Activated CD8-positive, alpha-beta memory T cell treated with anti-CD3 and anti-CD28 coated beads, Interleukin-2, amount 50 U/mL, for 1 hour (primary cell): ENCODE results near the gene DDI2.
"Not testable (repeated sequence)": the region's sequence is repeated elsewhere in the genome, so short reads cannot be mapped to it uniquely, and the experiment has no call there.

Source experiments
- DNase-seq: peaks from one replicate; pipeline ENCODE4 v3.0.0-alpha.2; 2020; ENCODE audit errors: extremely low read depth

DDI2 gene

DNA sequence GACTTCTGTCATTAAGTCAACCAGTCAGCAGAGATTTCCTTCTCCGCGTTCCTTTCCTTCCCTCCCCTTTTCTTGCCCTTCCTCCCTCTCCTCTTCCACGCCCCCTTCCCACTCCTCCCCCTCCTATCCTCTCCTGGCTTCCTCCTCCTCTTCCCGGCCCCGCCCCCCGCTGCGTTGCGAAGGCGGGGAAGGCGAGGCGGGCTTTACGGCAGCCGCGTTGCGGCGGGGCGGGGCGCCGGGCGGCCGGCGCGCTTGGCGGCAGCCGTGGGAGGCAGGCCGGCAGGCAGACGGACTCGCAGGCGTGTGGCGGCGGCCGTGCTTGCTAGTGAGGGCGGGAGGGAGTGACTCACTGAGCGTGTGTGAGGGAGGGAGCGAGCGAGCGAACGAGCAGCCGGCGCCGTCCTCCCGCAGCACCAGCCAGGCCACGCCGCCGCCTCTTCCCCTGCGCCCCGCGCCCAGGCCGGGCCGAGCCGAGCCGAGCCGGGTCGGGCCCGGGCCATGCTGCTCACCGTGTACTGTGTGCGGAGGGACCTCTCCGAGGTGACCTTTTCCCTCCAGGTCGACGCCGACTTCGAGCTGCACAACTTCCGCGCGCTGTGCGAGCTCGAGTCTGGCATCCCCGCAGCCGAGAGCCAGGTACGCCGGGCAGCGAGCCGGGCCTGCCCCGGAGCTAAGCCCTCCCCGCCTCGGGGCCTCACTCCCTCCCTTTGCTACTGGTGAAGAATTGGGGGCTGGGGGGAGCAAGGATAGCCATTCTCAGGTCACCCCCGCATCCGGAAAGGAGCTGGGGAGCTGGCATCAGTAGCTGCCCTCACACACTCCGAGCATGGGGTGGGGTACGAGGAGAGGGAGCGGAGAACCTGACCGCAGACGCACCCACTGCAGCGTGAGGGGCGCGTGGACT, at the start of gene DDI2:
Gene DDI2, plus strand, starts transcription at position 286 of the 904 bp plus-strand sequence. Its CDS starts 213 bp downstream, at position 499.
- DNase-seq: peak; percentile 81

DNA sequence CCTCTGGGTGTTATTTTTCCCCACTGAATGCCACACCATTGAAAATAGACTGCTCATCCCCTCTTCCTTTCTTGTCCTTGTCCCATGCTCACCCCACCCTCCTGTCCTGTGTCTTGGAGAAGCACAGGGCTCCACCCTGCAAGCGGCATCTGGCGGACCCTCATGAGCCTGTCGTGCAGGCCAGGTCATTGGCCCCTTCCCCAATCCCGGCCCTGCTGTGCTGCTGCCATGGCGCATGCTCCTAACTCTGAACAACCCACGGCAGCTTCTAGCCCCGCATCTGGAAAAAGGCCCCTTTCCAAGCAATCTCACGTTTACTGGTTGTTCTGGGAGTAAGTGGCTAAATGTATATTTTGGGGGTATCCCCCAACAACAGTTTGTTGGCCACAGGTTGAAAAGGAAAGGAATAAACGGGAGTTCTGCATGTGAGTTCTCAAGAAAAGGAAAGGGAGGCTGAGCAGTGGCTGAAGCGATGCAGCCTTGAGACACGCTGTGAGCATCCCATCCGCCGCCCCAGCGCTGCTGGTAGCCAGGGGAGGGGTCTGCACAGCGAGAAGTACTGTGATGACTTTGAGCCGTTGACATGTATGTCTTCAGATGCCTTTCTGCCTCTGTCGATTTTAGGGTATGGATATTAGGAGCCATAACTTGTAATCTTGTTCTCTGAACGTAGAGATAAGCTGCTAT, 48.7 kb upstream of the DDI2 start:
- no peak for DNase-seq

DNA sequence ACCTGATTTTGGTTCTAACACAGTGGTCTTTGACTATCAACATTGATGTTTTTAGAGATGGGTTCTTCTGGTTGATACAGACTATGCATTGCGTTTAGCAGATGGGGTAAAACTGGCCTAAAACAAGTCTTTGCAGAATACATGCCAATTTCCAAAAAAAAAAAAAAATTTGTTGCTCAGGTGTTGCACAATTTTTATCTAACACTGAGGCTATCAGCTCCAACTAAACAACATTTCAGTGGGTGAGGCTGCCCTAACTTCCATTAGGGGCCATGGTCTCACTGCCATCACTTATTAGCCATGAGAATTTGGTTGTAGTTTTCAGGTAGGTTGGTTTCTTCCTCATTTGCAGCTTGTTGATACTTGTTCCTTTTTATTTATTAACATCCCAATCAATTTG, 46.4 kb upstream of the DDI2 start:
- no peak for DNase-seq

DNA sequence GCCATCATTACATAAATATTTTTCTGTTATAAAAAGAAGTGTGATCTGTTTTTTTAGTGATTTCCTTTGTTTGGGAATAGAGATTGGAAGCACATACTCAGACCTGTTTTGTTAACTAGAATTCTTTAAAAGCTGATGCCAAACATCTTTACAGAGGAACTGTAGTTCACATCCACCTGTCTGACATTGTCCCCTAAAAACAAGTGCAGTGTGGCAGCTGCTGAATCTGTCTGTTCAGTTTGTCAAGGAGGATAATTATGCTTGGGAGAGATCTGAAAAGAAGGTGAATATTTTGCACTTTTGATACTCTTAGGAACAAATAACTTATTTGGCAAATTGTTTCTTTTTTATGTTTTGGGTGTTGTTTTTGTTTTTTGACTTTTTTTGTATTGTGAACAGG, 46.0 kb upstream of the DDI2 start:
- no peak for DNase-seq

DNA sequence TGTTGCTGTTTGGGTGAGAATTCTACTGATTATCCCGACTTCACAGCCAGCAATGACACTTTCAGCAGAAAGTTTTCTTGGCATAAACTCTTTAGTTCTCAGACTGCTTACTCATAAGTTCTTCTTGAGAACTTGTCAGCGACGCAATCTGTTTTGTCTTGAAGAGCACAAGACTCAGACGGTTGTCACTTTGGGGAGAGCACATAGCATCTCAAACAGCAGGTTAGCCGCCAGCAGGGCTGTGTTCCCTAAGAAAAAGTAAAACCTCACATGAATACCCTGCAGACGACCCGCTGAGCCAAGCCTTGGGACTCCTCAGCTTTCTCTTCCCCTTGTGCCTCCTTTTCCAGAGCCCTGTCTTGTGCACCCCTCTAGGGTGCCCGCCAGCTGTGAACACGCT, 43.8 kb upstream of the DDI2 start:
- DNase-seq: no peak

DNA sequence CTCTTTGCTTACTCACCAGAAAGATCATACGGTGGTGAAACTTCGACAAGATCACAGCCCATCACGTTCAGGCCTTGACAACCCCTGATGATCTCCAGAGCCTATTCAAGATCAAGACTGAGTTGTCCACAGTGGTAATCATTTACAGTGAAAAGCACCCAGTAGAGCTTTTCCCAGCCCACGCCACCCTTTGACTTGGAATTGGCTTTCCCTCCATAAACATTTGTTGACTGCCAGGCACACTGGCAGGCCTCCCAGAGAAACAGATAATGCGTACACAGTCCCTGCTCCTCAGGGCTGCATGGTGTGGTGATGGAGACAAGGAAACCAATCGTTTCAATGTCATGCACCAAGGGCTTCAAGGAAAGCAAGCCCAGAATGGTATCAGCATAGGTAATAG, 42.5 kb upstream of the DDI2 start:
- no peak for DNase-seq

DNA sequence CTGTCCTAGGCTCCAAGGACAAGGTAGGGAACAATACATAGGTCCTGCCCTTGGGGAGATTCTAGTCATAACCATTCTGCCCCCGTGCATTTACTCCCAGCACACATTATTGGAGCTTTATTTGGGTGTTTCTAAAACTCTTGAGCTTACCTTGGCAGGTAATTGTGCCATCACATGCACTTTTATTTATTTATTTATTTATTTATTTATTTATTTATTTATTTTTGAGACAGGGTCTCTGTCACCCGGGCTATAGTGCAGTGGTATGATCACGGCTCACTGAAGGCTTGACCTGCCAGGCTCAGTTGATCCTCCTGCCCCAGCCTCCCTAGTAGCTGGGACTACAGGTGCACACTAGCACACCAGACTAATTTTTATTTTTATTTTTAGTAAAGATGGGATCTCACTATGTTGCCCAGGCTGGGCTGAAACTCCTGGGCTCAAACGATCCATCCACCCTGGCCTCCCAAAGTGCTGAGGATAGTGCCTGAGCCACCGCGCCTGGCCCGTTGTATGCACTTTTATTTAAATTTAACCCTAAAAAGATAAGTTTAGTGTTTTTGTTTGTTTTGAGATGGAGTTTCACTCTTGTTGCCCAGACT, 41.6 kb upstream of the DDI2 start:
- no peak for DNase-seq

DNA sequence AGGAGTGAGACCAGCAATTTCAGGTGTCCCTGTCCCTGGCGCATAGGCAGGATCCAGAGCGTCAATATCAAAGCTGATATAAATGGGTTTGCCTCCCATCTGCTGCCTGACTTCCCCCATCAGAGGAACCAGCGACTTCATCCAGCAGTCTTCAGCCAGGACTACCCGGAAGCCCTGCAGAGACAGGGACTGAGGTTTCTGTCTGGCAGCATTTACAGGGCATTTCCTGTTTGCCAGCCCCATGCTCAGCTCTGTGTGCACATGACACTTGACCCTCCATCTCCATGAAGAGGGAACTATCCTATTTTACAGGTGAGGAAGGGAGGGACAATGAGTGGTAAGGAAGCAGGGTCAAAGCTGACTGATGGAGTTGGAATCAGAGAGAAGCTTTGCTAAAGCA, 39.6 kb upstream of the DDI2 start:
- no peak for DNase-seq

DNA sequence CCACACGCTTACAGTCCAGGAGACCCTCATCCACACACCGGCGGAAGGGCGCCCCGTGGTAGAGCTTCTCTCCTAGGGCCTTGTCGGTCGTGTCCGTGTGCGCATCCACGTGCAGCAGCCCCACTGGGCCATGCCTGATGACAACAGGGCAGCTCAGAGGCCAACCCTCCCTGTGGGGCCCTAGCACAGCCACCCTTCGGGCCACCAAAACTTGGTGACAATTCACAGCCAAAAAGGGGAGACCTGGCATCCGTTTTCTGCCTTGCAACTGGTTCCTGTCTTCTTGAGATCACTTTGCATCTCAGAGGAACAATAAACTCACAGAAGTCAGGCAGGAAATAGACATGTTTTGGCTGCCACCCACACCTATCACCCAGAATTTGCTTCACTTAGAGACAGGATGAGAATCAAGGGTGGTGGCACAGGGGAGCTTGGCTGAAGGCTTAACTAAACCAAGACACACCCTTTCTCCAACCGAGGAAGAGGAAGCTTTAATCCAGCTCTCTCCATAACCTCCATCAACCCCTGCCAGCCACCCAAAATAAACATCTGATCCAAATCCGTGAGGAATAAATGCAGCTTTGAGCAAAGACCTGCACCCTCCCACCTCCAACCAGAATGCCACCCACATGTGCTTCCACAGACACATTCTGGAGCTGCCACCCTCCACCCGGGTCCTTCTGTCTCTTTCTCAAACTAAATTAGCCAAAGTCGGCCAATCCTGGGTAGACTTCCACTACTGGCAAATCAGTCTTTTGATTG, 38.2 kb upstream of the DDI2 start:
- no peak for DNase-seq

DNA sequence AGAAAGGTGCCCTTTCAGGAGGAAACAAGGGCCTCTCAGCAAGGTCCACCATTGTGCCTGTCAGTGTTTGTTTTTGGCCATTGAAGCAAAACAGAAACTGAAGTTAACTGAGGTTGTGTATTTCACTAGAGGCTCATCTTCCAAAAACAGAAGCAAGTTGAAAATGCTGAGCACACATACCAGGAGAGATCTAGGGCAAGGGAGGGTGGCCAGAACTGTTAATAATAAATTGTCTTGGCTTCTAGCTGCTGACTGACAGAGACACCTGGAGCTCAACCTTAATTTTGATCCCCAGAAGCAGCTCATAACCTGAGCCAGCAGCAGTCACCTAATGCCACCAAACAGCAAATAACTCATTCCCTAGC, 37.6 kb upstream of the DDI2 start:
- DNase-seq: no peak

DNA sequence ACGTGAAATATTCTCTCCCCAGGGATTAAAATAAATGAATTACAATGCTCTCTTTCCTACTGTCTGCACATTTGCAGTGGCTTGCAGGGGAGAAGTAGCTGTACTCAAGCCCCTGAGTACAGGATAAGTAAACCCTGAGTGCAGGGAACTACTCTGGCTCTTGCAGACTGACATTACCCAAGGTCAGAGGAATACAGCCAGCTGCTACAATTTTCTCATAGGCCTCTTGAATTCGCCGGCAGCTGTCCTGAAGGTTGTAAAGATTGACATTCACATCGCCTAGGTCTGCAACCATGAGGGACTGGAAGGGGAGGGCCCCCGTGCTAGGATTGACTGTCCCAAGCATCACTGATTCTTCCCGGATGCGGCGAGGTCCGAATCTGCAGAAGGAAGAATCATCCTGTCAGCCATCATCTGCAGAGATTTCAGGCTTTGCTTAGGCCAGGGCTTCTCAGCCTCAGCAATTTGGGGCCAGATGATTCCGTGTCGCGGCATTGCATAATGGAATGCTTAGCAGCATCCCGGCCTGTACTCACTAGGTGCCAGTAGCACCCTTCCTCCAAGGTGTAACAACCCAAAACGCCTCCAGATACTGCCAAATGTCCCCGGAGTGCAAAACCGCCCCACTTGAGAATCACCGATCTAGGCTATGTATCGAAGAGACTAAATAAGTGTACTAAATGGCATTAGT, 34.1 kb upstream of the DDI2 start:
- DNase-seq: no peak

DNA sequence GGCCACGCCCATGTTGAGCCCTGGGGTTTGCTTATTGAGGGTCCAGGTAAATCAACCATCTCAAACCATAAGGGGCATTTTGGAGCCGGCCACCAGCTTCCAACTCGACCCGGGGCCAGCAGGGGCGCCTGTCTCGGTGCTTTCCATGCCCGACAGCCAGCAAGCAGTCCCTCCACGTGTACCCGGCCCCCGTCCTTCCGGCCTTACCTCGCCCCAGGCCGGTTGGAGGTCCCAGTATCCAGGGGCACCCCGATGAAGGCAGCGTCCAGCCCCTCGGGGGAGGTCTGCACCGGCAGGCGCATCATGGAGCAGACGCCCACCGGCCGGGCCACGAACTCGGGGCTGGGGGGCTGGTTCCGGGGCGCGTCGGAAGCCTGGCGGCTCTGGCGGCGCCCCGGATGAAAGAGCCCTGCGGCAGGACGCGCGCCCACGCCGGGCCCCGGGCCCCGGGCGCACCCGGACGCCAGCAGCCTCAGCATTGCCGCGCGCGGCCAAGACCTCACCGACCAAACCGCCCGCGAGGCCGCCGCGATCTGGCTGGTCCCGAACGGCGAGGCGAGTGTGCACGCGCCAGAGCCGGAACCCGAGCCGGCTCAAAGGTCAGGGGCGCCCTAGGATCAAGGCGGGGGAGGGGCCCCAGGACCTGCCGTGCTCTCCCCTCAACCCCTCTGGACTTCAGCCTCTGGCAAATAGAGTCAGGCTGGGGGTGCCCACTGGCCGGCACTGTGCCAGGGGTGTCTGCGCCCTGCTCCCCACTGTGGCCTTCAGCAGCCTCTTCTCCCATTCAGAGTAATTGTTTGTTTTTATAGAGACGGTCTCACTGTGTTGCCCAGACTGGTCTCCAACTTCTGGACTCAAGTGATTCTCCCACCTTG, 32.5 kb upstream of the DDI2 start, which contains the start of gene AGMAT:
Gene AGMAT, minus strand, starts transcription at position 563 of the 875 bp plus-strand sequence. Its CDS starts 84 bp downstream, at position 479.
- no peak for DNase-seq

DNA sequence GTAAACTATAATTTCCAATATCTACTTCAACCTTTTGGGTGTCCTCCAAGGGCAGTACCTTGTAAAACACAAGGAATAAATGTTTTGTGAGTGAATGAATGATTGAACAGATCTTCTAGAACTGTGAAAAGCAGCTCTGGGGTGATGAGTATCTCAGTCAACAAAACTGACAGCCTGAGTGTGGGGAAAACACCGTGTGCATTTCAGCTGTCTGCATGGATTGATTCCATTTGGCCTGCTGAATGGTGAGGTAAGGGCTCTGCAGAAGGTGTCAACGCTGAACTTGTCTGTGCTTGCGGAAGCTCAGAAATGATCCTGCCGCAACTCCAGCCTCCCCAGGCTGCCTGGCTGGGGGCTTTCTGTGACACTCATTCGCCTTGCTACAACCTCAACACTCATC, 25.0 kb upstream of the DDI2 start:
- no peak for DNase-seq

DNA sequence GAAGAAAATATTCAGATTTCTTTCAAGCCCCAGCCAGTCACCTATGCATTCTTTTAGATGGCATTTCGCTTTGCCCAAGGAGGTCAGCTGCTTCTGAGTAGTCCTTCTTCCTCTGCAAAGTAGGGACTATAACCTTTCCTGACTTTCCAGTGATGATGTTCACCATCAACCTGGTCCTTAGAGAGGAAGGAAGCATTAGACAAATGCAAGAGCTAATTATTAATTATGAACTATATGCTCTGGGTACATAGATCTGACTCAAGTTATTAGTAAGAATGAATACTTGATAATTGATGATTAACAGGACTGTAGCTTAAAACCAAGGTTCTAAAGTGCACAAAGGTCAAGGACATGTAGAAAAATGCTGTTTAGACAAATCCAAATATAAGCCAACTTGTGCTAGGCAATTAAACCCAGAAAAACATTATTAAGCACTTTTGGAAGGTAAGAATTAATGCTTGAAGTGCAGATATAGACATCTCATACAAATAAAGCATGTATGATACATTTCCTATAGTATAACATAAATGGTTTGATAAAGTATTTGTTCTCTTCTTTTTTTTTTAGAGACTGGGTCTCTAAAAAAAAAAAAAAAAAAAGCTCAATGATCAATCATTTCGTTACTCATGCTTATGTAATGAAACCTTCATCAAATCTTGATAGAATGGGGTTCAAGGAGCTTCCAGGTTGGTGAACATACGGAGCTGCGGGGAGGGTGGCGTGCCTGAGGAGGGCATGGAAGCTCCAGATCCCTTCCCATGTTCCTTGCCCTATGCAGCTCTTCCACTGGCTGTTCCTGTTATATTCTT, 21.2 kb upstream of the DDI2 start:
- no peak for DNase-seq

DNA sequence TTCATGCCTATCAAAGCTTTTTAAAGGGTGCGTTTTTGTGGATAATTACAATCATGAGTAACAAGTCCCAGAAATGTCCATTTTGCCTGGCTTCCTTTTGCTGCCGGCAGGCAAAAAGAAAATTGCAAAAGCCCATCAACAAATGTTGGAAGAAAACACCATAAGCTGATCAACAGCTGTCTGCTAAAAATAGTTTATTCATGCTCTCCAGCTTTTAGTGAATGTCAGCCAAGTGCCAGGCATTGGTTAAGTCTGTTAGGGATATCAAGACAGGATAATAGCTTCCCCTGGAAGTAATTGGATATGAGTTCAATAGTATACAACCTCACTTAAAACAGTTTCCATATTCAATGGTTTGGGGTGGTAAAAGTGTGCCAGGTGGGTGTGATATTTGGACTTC, 18.8 kb upstream of the DDI2 start:
- DNase-seq: no peak

DNA sequence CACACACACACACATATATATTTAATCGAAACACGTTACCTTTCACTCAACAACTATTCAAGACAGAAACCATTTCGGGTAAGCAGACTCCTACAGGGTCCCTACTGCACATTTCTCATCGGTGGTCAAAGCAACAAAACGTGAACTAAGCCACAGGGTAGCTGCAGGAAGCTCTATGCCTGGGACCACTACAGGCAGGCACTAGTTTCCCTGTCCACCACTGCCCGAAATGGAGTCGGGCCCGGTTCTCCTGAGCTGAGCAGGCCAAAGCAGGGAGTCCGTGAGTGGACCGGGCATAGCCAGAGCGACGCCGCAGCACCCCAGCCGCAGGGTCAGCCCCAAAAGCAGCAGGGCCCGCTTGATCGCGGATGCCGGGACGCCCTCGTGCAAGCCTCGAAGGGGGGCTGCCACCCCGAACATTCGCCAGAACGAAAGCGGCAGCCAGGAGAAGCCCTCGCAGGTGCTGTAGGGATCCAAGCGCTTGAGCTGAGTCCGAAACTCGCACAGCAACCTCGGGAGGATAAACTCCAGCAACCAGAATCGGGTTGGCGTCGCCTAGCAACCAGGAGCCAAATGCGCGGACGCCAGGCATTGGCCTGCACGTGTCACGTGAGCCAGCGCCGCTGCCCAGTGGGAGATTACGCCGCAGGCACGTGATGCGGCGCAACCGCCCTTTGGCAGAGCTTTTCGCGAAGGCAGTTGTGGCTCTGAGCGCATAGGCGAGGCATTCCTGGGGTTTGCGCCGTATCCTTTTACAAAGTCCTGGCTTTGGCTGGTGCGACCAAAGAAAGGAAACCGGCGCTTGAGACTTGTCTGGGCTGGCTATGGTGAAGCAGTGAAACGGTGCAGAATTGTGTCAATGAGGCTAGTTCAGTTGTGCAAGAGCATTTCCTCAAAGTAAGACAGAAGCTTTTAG, 13.9 kb upstream of the DDI2 start:
- peak; percentile 84 for DNase-seq

DNA sequence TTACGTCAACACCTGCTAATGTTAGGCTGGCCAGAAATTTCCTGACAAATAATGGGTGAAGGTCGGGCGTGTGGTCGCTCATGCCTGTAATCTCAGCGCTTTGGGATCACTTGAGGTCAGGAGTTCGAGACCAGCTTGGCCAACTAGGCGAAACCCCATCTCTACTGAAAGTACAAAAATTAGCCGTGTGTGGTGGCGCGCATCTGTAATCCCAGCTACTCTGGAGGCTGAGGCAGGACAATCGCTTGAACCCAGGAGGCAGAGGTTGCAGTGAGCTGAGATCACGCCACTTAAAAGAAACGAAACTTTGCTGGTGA, 13.3 kb upstream of the DDI2 start:
- not testable (repeated sequence) for DNase-seq

DNA sequence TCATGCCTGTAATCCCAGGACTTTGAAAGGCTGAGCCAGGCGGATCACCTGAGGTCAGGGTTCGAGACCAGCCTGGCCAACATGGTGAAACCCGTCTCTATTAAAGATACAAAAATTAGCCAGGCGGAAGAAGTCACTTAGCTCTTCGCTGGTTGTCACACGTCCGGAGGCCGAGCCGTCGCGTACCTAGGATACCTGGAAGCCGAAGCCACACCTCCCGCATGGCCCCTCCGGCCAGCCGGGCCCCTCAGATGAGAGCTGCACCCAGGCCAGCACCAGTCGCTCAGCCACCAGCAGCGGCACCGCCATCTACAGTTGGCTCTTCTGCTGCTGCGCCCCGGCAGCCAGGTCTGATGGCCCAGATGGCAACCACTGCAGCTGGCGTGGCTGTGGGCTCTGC, 12.9 kb upstream of the DDI2 start:
- not testable (repeated sequence) for DNase-seq
